ENCODE data around the gene LRRC27.

LRRC27 gene

DNA sequence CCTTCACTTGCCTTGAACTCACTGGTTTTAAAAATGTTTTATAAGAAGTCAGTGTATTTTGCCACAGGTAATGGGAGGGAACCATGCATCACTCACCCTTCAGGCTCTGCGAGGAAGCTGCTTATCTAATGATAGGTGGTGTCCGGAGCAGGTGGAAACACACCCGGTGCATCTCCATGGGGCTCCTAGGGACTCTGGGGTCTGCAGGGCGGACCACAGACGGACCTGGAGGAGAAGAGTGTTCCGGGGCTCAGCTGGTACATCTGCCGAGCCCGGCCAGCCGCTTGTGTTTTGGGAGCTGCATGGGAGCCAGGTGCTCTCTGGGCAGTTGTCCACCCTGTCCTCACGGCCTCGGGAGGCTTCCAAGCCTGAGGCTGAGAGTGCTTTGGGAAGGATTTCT lies 7.3 kb downstream of the LRRC27 start:
- Histone ChIP-seq H2AK5ac (ENCODE audit: low read length, severe bottlenecking) (no peak overlapping the region), H3K27ac (ENCODE audit: low read length, poor library complexity, severe bottlenecking) (no peak overlapping the region), H3K9ac (ENCODE audit: low read length) (no peak overlapping the region), H2BK15ac (ENCODE audit: low read depth, poor library complexity, severe bottlenecking) (no peak overlapping the region), H3K23ac (ENCODE audit: low read length in 2 of 2) (no peak overlapping the region), H2BK120ac (ENCODE audit: low read depth, low read length) (no peak overlapping the region), H3K4me2 (ENCODE audit: low read length, poor library complexity, severe bottlenecking) (no peak overlapping the region), H2BK5ac (ENCODE audit: low read depth, low read length, poor library complexity, severe bottlenecking) (no peak overlapping the region), H3K36me3 (ENCODE audit: control insufficient read depth in 1 of 2, insufficient read depth in 2 of 2, low read depth in 1 of 2, low read length in 2 of 2) (peaks cover 18 to 65% of the 10 kb centered on the region in 2 experiments), H2AFZ (ENCODE audit: low read depth, low read length) (no peak overlapping the region), H3K18ac (ENCODE audit: low read depth in 1 of 2, low read length in 2 of 2) (no peak overlapping the region), H3K4ac (ENCODE audit: low read depth in 1 of 2, low read length in 2 of 2) (no peak overlapping the region), H3K27me3 (ENCODE audit: control insufficient read depth in 1 of 2, insufficient read depth in 1 of 2, low read length in 2 of 2) (no peaks in the 10 kb centered on the region), H3K4me3 (ENCODE audit: insufficient read depth in 1 of 2, low read depth in 1 of 2, low read length in 2 of 2) (no peak overlapping the region), H3K9me3 (ENCODE audit: control insufficient read depth, low read length) (no peaks in the 10 kb centered on the region), H4K8ac (ENCODE audit: low read length) (no peak overlapping the region), H3K14ac (ENCODE audit: low read length in 2 of 2) (no peak overlapping the region), H2BK12ac (ENCODE audit: low read length in 2 of 2) (no peak overlapping the region), H4K91ac (ENCODE audit: low read length) (no peak overlapping the region), H3K79me1 (replicated peaks; ENCODE audit: low read length, poor library complexity, severe bottlenecking) (no peaks in the 10 kb centered on the region), H3K4me1 (ENCODE audit: control insufficient read depth, insufficient read depth, low read depth, low read length) (no peaks in the 10 kb centered on the region)
- WGBS: 96% methylated on average over 11 of the region's 11 CpGs
- DNase-seq: no peak

DNA sequence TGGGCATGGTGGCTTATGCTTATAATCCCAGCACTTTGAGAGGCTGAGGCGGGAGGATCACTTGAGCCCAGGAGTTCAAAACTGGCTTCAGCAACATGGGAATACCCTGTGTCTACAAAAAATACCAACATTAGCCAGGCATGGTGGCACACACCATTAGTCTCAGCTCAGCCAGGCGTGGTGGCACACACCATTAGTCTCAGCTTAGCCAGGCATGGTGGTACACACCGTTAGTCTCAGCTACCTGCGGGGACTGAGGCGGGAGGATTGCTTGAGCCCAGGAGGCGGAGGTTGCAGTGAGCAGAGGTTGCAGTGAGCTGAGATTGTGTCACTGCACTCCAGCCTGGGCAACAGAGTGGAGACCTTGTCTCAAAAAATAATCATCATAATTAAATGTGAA lies 9.0 kb downstream of the LRRC27 start:
- no peaks in the 10 kb centered on the region for H3K4me1 ChIP-seq (ENCODE audit: control insufficient read depth, insufficient read depth, low read depth, low read length)
- H2BK15ac ChIP-seq (ENCODE audit: low read depth, poor library complexity, severe bottlenecking): no peak overlapping the region
- no peak overlapping the region for H3K27ac ChIP-seq (ENCODE audit: low read length, poor library complexity, severe bottlenecking)
- H3K4me2 ChIP-seq (ENCODE audit: low read length, poor library complexity, severe bottlenecking): no peak overlapping the region
- no peak overlapping the region for H2BK120ac ChIP-seq (ENCODE audit: low read depth, low read length)
- H3K23ac ChIP-seq (ENCODE audit: low read length in 2 of 2): no peak overlapping the region
- H3K4me3 ChIP-seq (ENCODE audit: insufficient read depth in 1 of 2, low read depth in 1 of 2, low read length in 2 of 2): no peak overlapping the region
- H3K79me1 ChIP-seq (replicated peaks; ENCODE audit: low read length, poor library complexity, severe bottlenecking): no peaks in the 10 kb centered on the region
- H3K14ac ChIP-seq (ENCODE audit: low read length in 2 of 2): no peak overlapping the region
- no peak overlapping the region for H2AFZ ChIP-seq (ENCODE audit: low read depth, low read length)
- DNase-seq: no peak
- H4K91ac ChIP-seq (ENCODE audit: low read length): no peak overlapping the region
- 92% methylated on average over 4 of the region's 6 CpGs for WGBS
- H3K9me3 ChIP-seq (ENCODE audit: control insufficient read depth, low read length): no peaks in the 10 kb centered on the region
- H2AK5ac ChIP-seq (ENCODE audit: low read length, severe bottlenecking): no peak overlapping the region
- no peaks in the 10 kb centered on the region for H3K27me3 ChIP-seq (ENCODE audit: control insufficient read depth in 1 of 2, insufficient read depth in 1 of 2, low read length in 2 of 2)
- H3K36me3 ChIP-seq (ENCODE audit: control insufficient read depth in 1 of 2, insufficient read depth in 2 of 2, low read depth in 1 of 2, low read length in 2 of 2): peaks cover 24 to 71% of the 10 kb centered on the region in 2 experiments
- H2BK12ac ChIP-seq (ENCODE audit: low read length in 2 of 2): no peak overlapping the region
- H3K4ac ChIP-seq (ENCODE audit: low read depth in 1 of 2, low read length in 2 of 2): no peak overlapping the region
- no peak overlapping the region for H4K8ac ChIP-seq (ENCODE audit: low read length)
- H3K18ac ChIP-seq (ENCODE audit: low read depth in 1 of 2, low read length in 2 of 2): no peak overlapping the region
- no peak overlapping the region for H3K9ac ChIP-seq (ENCODE audit: low read length)
- no peak overlapping the region for H2BK5ac ChIP-seq (ENCODE audit: low read depth, low read length, poor library complexity, severe bottlenecking)

DNA sequence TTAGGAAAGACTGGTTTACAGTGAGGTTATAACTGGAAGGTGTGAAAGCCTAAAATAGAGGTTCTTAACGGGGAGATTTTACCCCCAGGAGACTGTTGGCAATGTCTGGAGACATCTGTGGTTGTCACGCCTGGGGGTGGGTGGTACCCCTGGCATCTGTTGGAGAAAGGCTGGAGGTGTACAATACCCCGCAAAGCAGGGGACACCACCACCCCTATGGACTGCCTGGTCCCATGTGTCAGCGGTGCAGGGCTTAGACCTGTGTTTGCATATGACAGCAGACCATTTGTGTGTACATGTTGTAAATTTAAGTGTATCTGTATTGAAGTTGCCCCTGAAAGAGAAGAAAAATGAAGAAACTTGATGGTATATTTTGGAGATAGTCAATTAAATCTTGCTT lies 9.8 kb downstream of the LRRC27 start:
- no peak overlapping the region for H3K27ac ChIP-seq (ENCODE audit: low read length, poor library complexity, severe bottlenecking)
- no peak overlapping the region for H2BK120ac ChIP-seq (ENCODE audit: low read depth, low read length)
- peaks cover 26 to 73% of the 10 kb centered on the region in 2 experiments for H3K36me3 ChIP-seq (ENCODE audit: control insufficient read depth in 1 of 2, insufficient read depth in 2 of 2, low read depth in 1 of 2, low read length in 2 of 2)
- H3K4me1 ChIP-seq (ENCODE audit: control insufficient read depth, insufficient read depth, low read depth, low read length): no peaks in the 10 kb centered on the region
- no peak for DNase-seq
- H4K8ac ChIP-seq (ENCODE audit: low read length): no peak overlapping the region
- H3K4me3 ChIP-seq (ENCODE audit: insufficient read depth in 1 of 2, low read depth in 1 of 2, low read length in 2 of 2): no peak overlapping the region
- H2BK15ac ChIP-seq (ENCODE audit: low read depth, poor library complexity, severe bottlenecking): no peak overlapping the region
- no peak overlapping the region for H3K14ac ChIP-seq (ENCODE audit: low read length in 2 of 2)
- H3K18ac ChIP-seq (ENCODE audit: low read depth in 1 of 2, low read length in 2 of 2): no peak overlapping the region
- no peak overlapping the region for H2AK5ac ChIP-seq (ENCODE audit: low read length, severe bottlenecking)
- H3K79me1 ChIP-seq (replicated peaks; ENCODE audit: low read length, poor library complexity, severe bottlenecking): no peaks in the 10 kb centered on the region
- no peak overlapping the region for H3K23ac ChIP-seq (ENCODE audit: low read length in 2 of 2)
- H3K9me3 ChIP-seq (ENCODE audit: control insufficient read depth, low read length): no peaks in the 10 kb centered on the region
- H3K4ac ChIP-seq (ENCODE audit: low read depth in 1 of 2, low read length in 2 of 2): no peak overlapping the region
- no peak overlapping the region for H4K91ac ChIP-seq (ENCODE audit: low read length)
- no peak overlapping the region for H3K4me2 ChIP-seq (ENCODE audit: low read length, poor library complexity, severe bottlenecking)
- H3K9ac ChIP-seq (ENCODE audit: low read length): no peak overlapping the region
- WGBS: 95% methylated on average over 4 of the region's 4 CpGs
- H3K27me3 ChIP-seq (ENCODE audit: control insufficient read depth in 1 of 2, insufficient read depth in 1 of 2, low read length in 2 of 2): no peaks in the 10 kb centered on the region
- H2BK5ac ChIP-seq (ENCODE audit: low read depth, low read length, poor library complexity, severe bottlenecking): no peak overlapping the region
- no peak overlapping the region for H2AFZ ChIP-seq (ENCODE audit: low read depth, low read length)
- H2BK12ac ChIP-seq (ENCODE audit: low read length in 2 of 2): no peak overlapping the region

GRCh38 chr10:132342553-132342952 lies 10.6 kb downstream of the LRRC27 start:
- Histone ChIP-seq H3K79me1 (replicated peaks; ENCODE audit: low read length, poor library complexity, severe bottlenecking) (no peaks in the 10 kb centered on the region), H3K9ac (ENCODE audit: low read length) (no peak overlapping the region), H2BK120ac (ENCODE audit: low read depth, low read length) (no peak overlapping the region), H2BK5ac (ENCODE audit: low read depth, low read length, poor library complexity, severe bottlenecking) (no peak overlapping the region), H3K4me1 (ENCODE audit: control insufficient read depth, insufficient read depth, low read depth, low read length) (no peaks in the 10 kb centered on the region), H2BK12ac (ENCODE audit: low read length in 2 of 2) (no peak overlapping the region), H3K27ac (ENCODE audit: low read length, poor library complexity, severe bottlenecking) (no peak overlapping the region), H2BK15ac (ENCODE audit: low read depth, poor library complexity, severe bottlenecking) (no peak overlapping the region), H3K18ac (ENCODE audit: low read depth in 1 of 2, low read length in 2 of 2) (no peak overlapping the region), H3K27me3 (ENCODE audit: control insufficient read depth in 1 of 2, insufficient read depth in 1 of 2, low read length in 2 of 2) (no peaks in the 10 kb centered on the region), H2AK5ac (ENCODE audit: low read length, severe bottlenecking) (no peak overlapping the region), H3K9me3 (ENCODE audit: control insufficient read depth, low read length) (no peaks in the 10 kb centered on the region), H3K36me3 (ENCODE audit: control insufficient read depth in 1 of 2, insufficient read depth in 2 of 2, low read depth in 1 of 2, low read length in 2 of 2) (peaks cover 32 to 71% of the 10 kb centered on the region in 2 experiments), H3K4me3 (ENCODE audit: insufficient read depth in 1 of 2, low read depth in 1 of 2, low read length in 2 of 2) (no peak overlapping the region), H4K8ac (ENCODE audit: low read length) (no peak overlapping the region), H3K4me2 (ENCODE audit: low read length, poor library complexity, severe bottlenecking) (no peak overlapping the region), H2AFZ (ENCODE audit: low read depth, low read length) (no peak overlapping the region), H4K91ac (ENCODE audit: low read length) (no peak overlapping the region), H3K4ac (ENCODE audit: low read depth in 1 of 2, low read length in 2 of 2) (no peak overlapping the region), H3K23ac (ENCODE audit: low read length in 2 of 2) (no peak overlapping the region), H3K14ac (ENCODE audit: low read length in 2 of 2) (no peak overlapping the region)
- WGBS: 100% methylated on average over 4 of the region's 7 CpGs
- no peak for DNase-seq

All from mesenchymal stem cell (in vitro differentiated cells and primary cell).